Measurements from ENCODE around the gene FCAR.
"Not testable (repeated sequence)": the region's sequence is repeated elsewhere in the genome, so short reads cannot be mapped to it uniquely, and the experiment has no call there.

FCAR gene

GRCh38 chr19:54873990-54874389, at the start of gene FCAR:
TSS of gene FCAR (plus strand) at chr19:54874235. CDS start at chr19:54874290, 55 bp downstream.
- H3K4me3 ChIP-seq (replicated peaks in 1 of 2; ENCODE audit: low read depth in 2 of 2, low read length in 2 of 2) = no peak within 1 kb of the TSS
- DNase-seq (ENCODE audit: low read depth in 2 of 2) = no peak
- no peak for TF ChIP-seq CTCF (IDR thresholded peaks at IDR 0.05; ENCODE audit: low read depth, low read length)

GRCh38 chr19:54824416-54824815, 49.6 kb upstream of the FCAR start:
- not testable (repeated sequence) for DNase-seq (ENCODE audit: low read depth in 2 of 2); H3K4me3 ChIP-seq (replicated peaks in 1 of 2; ENCODE audit: low read depth in 2 of 2, low read length in 2 of 2)

GRCh38 chr19:54825326-54825725, 48.7 kb upstream of the FCAR start:
- not testable (repeated sequence) for H3K4me3 ChIP-seq (replicated peaks in 1 of 2; ENCODE audit: low read depth in 2 of 2, low read length in 2 of 2); DNase-seq (ENCODE audit: low read depth in 2 of 2)

GRCh38 chr19:54828064-54828463, 46.0 kb upstream of the FCAR start:
- not testable (repeated sequence) for DNase-seq (ENCODE audit: low read depth in 2 of 2); H3K4me3 ChIP-seq (replicated peaks in 1 of 2; ENCODE audit: low read depth in 2 of 2, low read length in 2 of 2)

GRCh38 chr19:54832496-54832895, 41.5 kb upstream of the FCAR start, which contains the start of gene KIR2DS4:
TSS of gene KIR2DS4 (plus strand) at chr19:54832676.
- H3K4me3 ChIP-seq (replicated peaks in 1 of 2; ENCODE audit: low read depth in 2 of 2, low read length in 2 of 2); DNase-seq (ENCODE audit: low read depth in 2 of 2): not testable (repeated sequence)

GRCh38 chr19:54835126-54835525, 38.9 kb upstream of the FCAR start:
- H3K4me3 ChIP-seq (replicated peaks in 1 of 2; ENCODE audit: low read depth in 2 of 2, low read length in 2 of 2); DNase-seq (ENCODE audit: low read depth in 2 of 2): not testable (repeated sequence)

GRCh38 chr19:54837522-54837921, 36.5 kb upstream of the FCAR start:
- DNase-seq (ENCODE audit: low read depth in 2 of 2); H3K4me3 ChIP-seq (replicated peaks in 1 of 2; ENCODE audit: low read depth in 2 of 2, low read length in 2 of 2): not testable (repeated sequence)

- not testable (repeated sequence) for H3K4me3 ChIP-seq (replicated peaks in 1 of 2; ENCODE audit: low read depth in 2 of 2, low read length in 2 of 2); DNase-seq (ENCODE audit: low read depth in 2 of 2)
These were observed 30.9 kb upstream of the FCAR start for GRCh38 chr19:54843171-54843570.

GRCh38 chr19:54850061-54850640, 23.9 kb upstream of the FCAR start, which contains the start of gene KIR3DL2:
TSS of gene KIR3DL2 (plus strand) at chr19:54850443. CDS start at chr19:54850476, 33 bp downstream.
- not testable (repeated sequence) for H3K4me3 ChIP-seq (replicated peaks in 1 of 2; ENCODE audit: low read depth in 2 of 2, low read length in 2 of 2); DNase-seq (ENCODE audit: low read depth in 2 of 2)

GRCh38 chr19:54850930-54851329, 23.1 kb upstream of the FCAR start:
- no peak overlapping the region for H3K4me3 ChIP-seq (replicated peaks in 1 of 2; ENCODE audit: low read depth in 2 of 2, low read length in 2 of 2)
- DNase-seq (ENCODE audit: low read depth in 2 of 2) = no peak
- TF ChIP-seq CTCF (IDR thresholded peaks at IDR 0.05; ENCODE audit: low read depth, low read length) = no peak

- TF ChIP-seq CTCF (IDR thresholded peaks at IDR 0.05; ENCODE audit: low read depth, low read length) = no peak
- H3K4me3 ChIP-seq (replicated peaks in 1 of 2; ENCODE audit: low read depth in 2 of 2, low read length in 2 of 2) = no peak overlapping the region
- DNase-seq (ENCODE audit: low read depth in 2 of 2) = no peak
These were observed 22.7 kb upstream of the FCAR start for GRCh38 chr19:54851353-54851752.

GRCh38 chr19:54855241-54855640, 18.8 kb upstream of the FCAR start:
- DNase-seq (ENCODE audit: low read depth in 2 of 2); H3K4me3 ChIP-seq (replicated peaks in 1 of 2; ENCODE audit: low read depth in 2 of 2, low read length in 2 of 2): not testable (repeated sequence)

- DNase-seq (ENCODE audit: low read depth in 2 of 2); H3K4me3 ChIP-seq (replicated peaks in 1 of 2; ENCODE audit: low read depth in 2 of 2, low read length in 2 of 2): not testable (repeated sequence)
These were observed 15.6 kb upstream of the FCAR start for GRCh38 chr19:54858476-54858875.

GRCh38 chr19:54859421-54859820, 14.6 kb upstream of the FCAR start:
- H3K4me3 ChIP-seq (replicated peaks in 1 of 2; ENCODE audit: low read depth in 2 of 2, low read length in 2 of 2); DNase-seq (ENCODE audit: low read depth in 2 of 2): not testable (repeated sequence)

- not testable (repeated sequence) for H3K4me3 ChIP-seq (replicated peaks in 1 of 2; ENCODE audit: low read depth in 2 of 2, low read length in 2 of 2); DNase-seq (ENCODE audit: low read depth in 2 of 2)
These were observed 10.6 kb upstream of the FCAR start for GRCh38 chr19:54863459-54863858.

Data from cardiac fibroblast (primary cell).